NCI-H1105 (cell line): ENCODE results near the gene ZNF597.

Source experiments
- DNase-seq: peaks from one replicate; lab custom pipeline; 2025; lab: John Stamatoyannopoulos, UW

ZNF597 gene

GRCh38 chr16:3454631-3455147, 11.4 kb upstream of the ZNF597 start:
- DNase-seq = no peak

GRCh38 chr16:3454093-3454492, 10.8 kb upstream of the ZNF597 start:
- no peak for DNase-seq

- no peak for DNase-seq
These were observed 706 bp upstream of the ZNF597 start for GRCh38 chr16:3444032-3444388.

- DNase-seq = no peak
These were observed 3.7 kb downstream of the ZNF597 start for GRCh38 chr16:3439637-3440036.

GRCh38 chr16:3434373-3434772, 8.9 kb downstream of the ZNF597 start:
- no peak for DNase-seq

- DNase-seq = no peak
These were observed 11.5 kb downstream of the ZNF597 start for GRCh38 chr16:3431779-3432219.

GRCh38 chr16:3413730-3414379, 29.4 kb downstream of the ZNF597 start:
- DNase-seq = no peak

- no peak for DNase-seq
These were observed 34.6 kb downstream of the ZNF597 start for GRCh38 chr16:3408561-3409197.

GRCh38 chr16:3401719-3402397, 41.4 kb downstream of the ZNF597 start:
- DNase-seq = no peak

GRCh38 chr16:3400779-3401688, 42.3 kb downstream of the ZNF597 start, which contains the start of the genes ZNF174 and ZSCAN32:
TSS of gene ZNF174 (plus strand) at chr16:3401215. CDS start at chr16:3402005, 790 bp downstream.
TSS of gene ZSCAN32 (minus strand) at chr16:3401004. CDS start at chr16:3397557, 3,447 bp downstream.
- DNase-seq = peak; percentile 85

GRCh38 chr16:3400446-3400778, 42.9 kb downstream of the ZNF597 start:
- no peak for DNase-seq

- no peak for DNase-seq
These were observed 53.5 kb downstream of the ZNF597 start for GRCh38 chr16:3389663-3390338.

- DNase-seq = no peak
These were observed 55.0 kb downstream of the ZNF597 start for GRCh38 chr16:3388325-3388724.

GRCh38 chr16:3383045-3383448, 60.3 kb downstream of the ZNF597 start:
- no peak for DNase-seq
